Breast epithelium (tissue), 4 donors: ENCODE results near the gene SIGLEC7. TPM values are rescaled to one million over a fixed set of nuclear protein-coding genes. Genes with fewer than 3 reads are reported as not detected.

ENCODE experiments used
- DNase-seq, 2 donors: peaks; one replicate each; pipeline ENCODE4 v3.0.0-alpha.2; 2019; ENCODE audit warnings: low spot score in 2 of 2
- H3K27ac ChIP-seq, 2 donors: fragments of 200-600 bp; sonication (generic) in 1 of 2; one replicate each; pipeline ENCODE4 v1.5.1; 2016 to 2019; ENCODE audit warnings: mild to moderate bottlenecking in 1 of 2
- H3K27me3 ChIP-seq, 2 donors: fragments of 200-600 bp; sonication (generic) in 1 of 2; one replicate each; pipeline versions ENCODE4 v1.5.1 to v1.6.0; 2017 to 2019; ENCODE audit warnings: control low read depth in 1 of 2, mild to moderate bottlenecking in 1 of 2
- H3K36me3 ChIP-seq: fragments of 200-600 bp; one replicate; pipeline ENCODE4 v1.5.1; 2019
- H3K4me1 ChIP-seq, 2 donors: fragments of 200-600 bp; sonication (generic); one replicate each; pipeline ENCODE4 v1.5.1; 2016 to 2019; ENCODE audit warnings: control low read depth in 1 of 2
- H3K4me3 ChIP-seq, 3 donors: fragments of 200-600 bp; sonication (generic); 1 replicate in 2 of 3; 2 replicates in 1 of 3; pipeline ENCODE4 v1.5.1; 2016 to 2019; ENCODE audit warnings: mild to moderate bottlenecking in 3 of 3, moderate library complexity in 2 of 3
- H3K9me3 ChIP-seq, 2 donors: fragments of 200-600 bp; sonication (generic) in 1 of 2; one replicate each; pipeline ENCODE4 v1.5.1; 2016 to 2019; ENCODE audit warnings: control low read depth in 1 of 2
- CTCF ChIP-seq, 3 donors: fragments of 450-650 bp; IDR thresholded peaks; one replicate each; pipeline ENCODE4 v1.5.1; 2016 to 2017; ENCODE audit warnings: antibody characterized with exemption in 3 of 3, mild to moderate bottlenecking in 3 of 3, moderate library complexity in 3 of 3
- POLR2A ChIP-seq: fragments of 450-650 bp; IDR thresholded peaks from one replicate; pipeline ENCODE4 v1.6.1; 2016; ENCODE audit warnings: antibody characterized with exemption, mild to moderate bottlenecking, moderate library complexity
- POLR2AphosphoS5 ChIP-seq, 3 donors: sonication (generic); formaldehyde crosslinking; IDR thresholded peaks; one replicate each; pipeline ENCODE4 v1.6.1; 2017; ENCODE audit warnings: antibody characterized with exemption in 3 of 3
- intact Hi-C: fragments of 100-400 bp; cut with DNase I; formaldehyde crosslinking; loops from one replicate; pipeline ENCODE4 v1.15.1; 2023; ENCODE audit warnings: low total_unique reads
- total RNA-seq, 3 donors: library from RNA; depleted of rRNA; stranded (reverse); fragments of >200 nt; gene quantifications; one replicate each; pipeline ENCODE4 v1.1.0, GENCODE V29; 2016

The SIGLEC7 gene
- total RNA-seq, 3 donors from 2014 or later: 0.98 to 3.2 (median 1.8) TPM

- Histone ChIP-seq H3K4me3 (no peak overlapping the region), H3K36me3 (no peaks in the 10 kb centered on the region), H3K9me3 (no peaks in the 10 kb centered on the region), H3K27ac (no peak overlapping the region), H3K4me1 (no peaks in the 10 kb centered on the region), H3K27me3 (peaks cover 0 to 36% of the 10 kb centered on the region in 2 donors)
- intact Hi-C loops: no loop called here
- DNase-seq: no peak
- no peak for TF ChIP-seq POLR2AphosphoS5 (IDR thresholded peaks at IDR 0.05)
- no peak for TF ChIP-seq CTCF (IDR thresholded peaks at IDR 0.05)
Observed at GRCh38 chr19:51185868-51186215, 43.7 kb downstream of the SIGLEC7 start.

- Histone ChIP-seq H3K4me1 (no peaks in the 10 kb centered on the region), H3K9me3 (no peaks in the 10 kb centered on the region), H3K4me3 (no peak overlapping the region), H3K36me3 (no peaks in the 10 kb centered on the region), H3K27ac (no peak overlapping the region), H3K27me3 (peaks cover 0 to 36% of the 10 kb centered on the region in 2 donors)
- DNase-seq: no peak
- TF ChIP-seq POLR2A (no peak), CTCF (IDR thresholded peaks at IDR 0.05) (no peak), POLR2AphosphoS5 (IDR thresholded peaks at IDR 0.05) (no peak)
- intact Hi-C loops: no loop called here
Observed at GRCh38 chr19:51186323-51186722, 44.2 kb downstream of the SIGLEC7 start.

- no peak for TF ChIP-seq POLR2A
- no peak for TF ChIP-seq POLR2AphosphoS5 (IDR thresholded peaks at IDR 0.05)
- no peak for TF ChIP-seq CTCF (IDR thresholded peaks at IDR 0.05)
- H3K9me3 ChIP-seq: no peaks in the 10 kb centered on the region
- intact Hi-C loops: no loop called here
- no peak overlapping the region for H3K4me3 ChIP-seq
- no peak overlapping the region for H3K27ac ChIP-seq
- no peaks in the 10 kb centered on the region for H3K4me1 ChIP-seq
- peak in 1 of 2 donors; percentile 44 for DNase-seq
- H3K36me3 ChIP-seq: no peaks in the 10 kb centered on the region
- H3K27me3 ChIP-seq: peaks cover 0 to 30% of the 10 kb centered on the region in 2 donors
Observed at GRCh38 chr19:51187395-51188226, 45.5 kb downstream of the SIGLEC7 start.

- Histone ChIP-seq H3K27me3 (peaks cover 0 to 34% of the 10 kb centered on the region in 2 donors), H3K36me3 (no peaks in the 10 kb centered on the region), H3K27ac (no peak overlapping the region), H3K4me3 (no peak overlapping the region), H3K4me1 (no peaks in the 10 kb centered on the region), H3K9me3 (no peaks in the 10 kb centered on the region)
- no peak for DNase-seq
- intact Hi-C loops: no loop called here
- TF ChIP-seq CTCF (IDR thresholded peaks at IDR 0.05): no peak
- TF ChIP-seq POLR2A: no peak
- no peak for TF ChIP-seq POLR2AphosphoS5 (IDR thresholded peaks at IDR 0.05)
Observed at GRCh38 chr19:51188227-51188559, 46.1 kb downstream of the SIGLEC7 start.

- intact Hi-C loops: no loop called here
- Histone ChIP-seq H3K27ac (no peak overlapping the region), H3K9me3 (no peaks in the 10 kb centered on the region), H3K4me3 (no peak overlapping the region), H3K36me3 (no peaks in the 10 kb centered on the region), H3K4me1 (no peaks in the 10 kb centered on the region), H3K27me3 (peaks cover 0 to 21% of the 10 kb centered on the region in 2 donors)
- no peak for TF ChIP-seq CTCF (IDR thresholded peaks at IDR 0.05)
- no peak for TF ChIP-seq POLR2AphosphoS5 (IDR thresholded peaks at IDR 0.05)
- TF ChIP-seq POLR2A: no peak
- no peak for DNase-seq
Observed at GRCh38 chr19:51192689-51193088, 50.6 kb downstream of the SIGLEC7 start.
